ENCODE measurements around the gene NRXN3. TPM values are rescaled to one million over a fixed set of nuclear protein-coding genes. Genes with fewer than 3 reads are reported as not detected.

Gene NRXN3
- total RNA-seq, 2 donors from 2014 or later = 1.2 to 7.8 TPM

DNA sequence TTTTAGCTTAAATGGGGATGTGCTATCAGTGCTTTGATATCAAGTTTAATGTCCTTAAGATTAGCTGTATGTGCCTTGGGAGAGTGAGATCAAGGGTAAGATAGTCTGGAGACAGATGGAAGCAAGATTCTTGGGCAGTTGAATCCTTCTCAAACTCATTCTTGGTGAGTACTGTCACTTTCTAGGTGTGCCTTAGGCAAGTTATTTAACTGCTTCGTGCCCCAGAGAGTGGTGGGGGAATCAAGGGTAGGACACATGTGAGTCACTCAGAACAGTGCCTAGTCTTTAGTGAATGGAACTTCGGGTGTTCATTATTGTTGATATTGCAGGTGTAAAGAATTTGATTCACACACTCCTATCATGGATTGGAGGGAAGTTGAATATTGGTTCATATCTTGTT, 1237.4 kb downstream of the NRXN3 start:
- Histone ChIP-seq H3K4me1 (no peaks in the 10 kb centered on the region), H3K27ac (no peak overlapping the region), H3K9me3 (no peaks in the 10 kb centered on the region), H3K27me3 (no peaks in the 10 kb centered on the region), H3K4me3 (no peak overlapping the region), H3K9ac (ENCODE audit: low read depth in 2 of 2, low read length in 2 of 2) (no peak overlapping the region), H3K36me3 (no peaks in the 10 kb centered on the region)
- TF ChIP-seq, protein P1, sequence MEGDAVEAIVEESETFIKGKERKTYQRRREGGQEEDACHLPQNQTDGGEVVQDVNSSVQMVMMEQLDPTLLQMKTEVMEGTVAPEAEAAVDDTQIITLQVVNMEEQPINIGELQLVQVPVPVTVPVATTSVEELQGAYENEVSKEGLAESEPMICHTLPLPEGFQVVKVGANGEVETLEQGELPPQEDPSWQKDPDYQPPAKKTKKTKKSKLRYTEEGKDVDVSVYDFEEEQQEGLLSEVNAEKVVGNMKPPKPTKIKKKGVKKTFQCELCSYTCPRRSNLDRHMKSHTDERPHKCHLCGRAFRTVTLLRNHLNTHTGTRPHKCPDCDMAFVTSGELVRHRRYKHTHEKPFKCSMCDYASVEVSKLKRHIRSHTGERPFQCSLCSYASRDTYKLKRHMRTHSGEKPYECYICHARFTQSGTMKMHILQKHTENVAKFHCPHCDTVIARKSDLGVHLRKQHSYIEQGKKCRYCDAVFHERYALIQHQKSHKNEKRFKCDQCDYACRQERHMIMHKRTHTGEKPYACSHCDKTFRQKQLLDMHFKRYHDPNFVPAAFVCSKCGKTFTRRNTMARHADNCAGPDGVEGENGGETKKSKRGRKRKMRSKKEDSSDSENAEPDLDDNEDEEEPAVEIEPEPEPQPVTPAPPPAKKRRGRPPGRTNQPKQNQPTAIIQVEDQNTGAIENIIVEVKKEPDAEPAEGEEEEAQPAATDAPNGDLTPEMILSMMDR (IDR thresholded peaks at IDR 0.05) = no peak
- DNase-seq = no peak
- intact Hi-C loops (cut with DNase I) = no loop called here

DNA sequence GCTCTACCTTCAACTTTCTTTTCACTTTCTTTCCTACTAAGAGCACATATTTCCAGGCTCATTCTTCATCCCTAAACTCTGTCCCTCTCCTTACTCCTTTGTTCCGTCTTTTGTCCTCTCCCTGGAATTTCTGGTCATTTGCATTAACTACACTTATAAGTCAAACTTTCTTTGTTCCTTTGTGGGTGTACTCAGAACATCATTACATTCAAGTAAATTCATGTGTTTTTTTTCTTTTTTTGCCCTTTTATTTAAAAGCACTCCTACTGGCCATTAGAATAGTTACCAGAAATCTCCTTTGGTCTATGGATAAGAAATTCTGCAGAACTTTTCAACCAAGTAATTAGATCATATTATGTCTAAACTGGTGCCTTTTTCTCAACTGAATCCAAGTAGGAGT, 1238.5 kb downstream of the NRXN3 start:
- TF ChIP-seq, protein P1 (IDR thresholded peaks at IDR 0.05) = no peak
- intact Hi-C loops (cut with DNase I) = no loop called here
- DNase-seq = no peak
- no peak overlapping the region for H3K9ac ChIP-seq (ENCODE audit: low read depth in 2 of 2, low read length in 2 of 2)
- no peak overlapping the region for H3K4me3 ChIP-seq
- no peaks in the 10 kb centered on the region for H3K4me1 ChIP-seq
- no peaks in the 10 kb centered on the region for H3K9me3 ChIP-seq
- H3K36me3 ChIP-seq = no peaks in the 10 kb centered on the region
- no peak overlapping the region for H3K27ac ChIP-seq
- no peaks in the 10 kb centered on the region for H3K27me3 ChIP-seq

DNA sequence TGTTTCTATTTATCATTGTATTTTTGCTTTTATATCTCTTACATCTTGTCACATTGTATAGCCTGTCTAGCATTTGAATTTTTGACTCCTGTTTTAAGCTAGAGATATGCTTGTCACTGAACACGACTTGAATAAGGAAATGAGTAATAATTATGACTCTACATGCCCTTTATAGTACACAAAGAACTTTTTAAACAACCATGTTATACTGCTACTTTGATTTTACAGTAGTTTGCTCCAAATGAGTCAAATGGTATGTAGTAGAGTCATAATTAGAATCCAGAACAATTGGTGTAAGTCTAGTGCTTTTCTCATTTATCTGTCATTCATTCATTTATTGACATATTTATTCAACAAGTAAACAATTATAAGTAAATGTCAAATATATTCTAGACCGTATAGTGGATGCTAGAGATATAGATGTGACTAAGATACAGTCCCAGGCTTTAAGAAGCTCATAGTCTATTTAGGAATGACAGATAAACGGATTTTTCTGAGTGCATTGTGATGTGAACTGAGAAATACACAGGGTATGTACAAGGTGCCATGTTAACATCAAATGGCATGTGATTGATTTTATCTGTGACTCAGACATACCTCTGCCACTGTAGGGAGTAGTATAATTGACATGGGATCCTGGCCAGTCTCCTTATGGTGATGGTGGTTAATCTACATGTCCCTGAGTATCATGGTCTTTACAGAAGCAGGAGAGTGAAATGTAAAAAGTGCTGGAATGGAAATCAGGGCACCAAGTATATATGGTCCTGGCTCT, 1241.4 kb downstream of the NRXN3 start:
- no peak overlapping the region for H3K9ac ChIP-seq (ENCODE audit: low read depth in 2 of 2, low read length in 2 of 2)
- DNase-seq = no peak
- TF ChIP-seq, protein P1 (IDR thresholded peaks at IDR 0.05) = no peak
- intact Hi-C loops (cut with DNase I) = no loop called here
- H3K27me3 ChIP-seq = no peaks in the 10 kb centered on the region
- H3K27ac ChIP-seq = no peak overlapping the region
- no peaks in the 10 kb centered on the region for H3K9me3 ChIP-seq
- no peak overlapping the region for H3K4me3 ChIP-seq
- H3K4me1 ChIP-seq = no peaks in the 10 kb centered on the region
- no peaks in the 10 kb centered on the region for H3K36me3 ChIP-seq

DNA sequence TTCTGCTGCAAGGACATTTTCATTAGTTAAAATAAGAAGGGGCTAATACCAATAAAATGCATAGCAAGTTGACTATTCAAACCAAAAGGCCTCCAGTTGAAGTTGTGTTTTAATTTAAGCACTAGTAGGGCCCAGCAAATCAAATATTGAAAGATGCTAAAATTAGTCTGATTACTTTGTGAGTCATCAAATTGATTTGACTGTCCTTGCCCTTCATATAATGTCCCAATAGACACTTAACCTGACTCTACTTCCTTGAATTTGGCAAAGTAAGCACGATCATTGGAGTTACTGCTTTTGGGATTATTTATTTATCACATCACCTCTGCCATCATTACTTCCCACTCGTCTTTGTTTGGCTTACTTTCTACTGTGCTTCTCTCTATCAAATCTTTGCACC, 1242.6 kb downstream of the NRXN3 start:
- Histone ChIP-seq H3K27me3 (no peaks in the 10 kb centered on the region), H3K36me3 (no peaks in the 10 kb centered on the region), H3K9me3 (no peaks in the 10 kb centered on the region), H3K4me1 (no peaks in the 10 kb centered on the region), H3K9ac (ENCODE audit: low read depth in 2 of 2, low read length in 2 of 2) (no peak overlapping the region), H3K27ac (no peak overlapping the region), H3K4me3 (no peak overlapping the region)
- intact Hi-C loops (cut with DNase I) = no loop called here
- TF ChIP-seq, protein P1 (IDR thresholded peaks at IDR 0.05) = no peak
- no peak for DNase-seq

GRCh38 chr14:79413734-79414428, 1243.7 kb downstream of the NRXN3 start:
- TF ChIP-seq, protein P1 (IDR thresholded peaks at IDR 0.05) = no peak
- Histone ChIP-seq H3K36me3 (no peaks in the 10 kb centered on the region), H3K4me1 (no peaks in the 10 kb centered on the region), H3K27me3 (no peaks in the 10 kb centered on the region), H3K4me3 (no peak overlapping the region), H3K9ac (ENCODE audit: low read depth in 2 of 2, low read length in 2 of 2) (no peak overlapping the region), H3K27ac (no peak overlapping the region), H3K9me3 (no peaks in the 10 kb centered on the region)
- DNase-seq = no peak
- intact Hi-C loops (cut with DNase I) = no loop called here

Measured in colonic mucosa (tissue), 4 donors.